SKM-1 (cell line): ENCODE results near the gene AAMP.
"Not testable (repeated sequence)": the region's sequence is repeated elsewhere in the genome, so short reads cannot be mapped to it uniquely, and the experiment has no call there.

Experiments
- DNase-seq: peaks from one replicate; lab custom pipeline; 2025; ENCODE audit not compliant: unreplicated experiment; lab: John Stamatoyannopoulos, UW

Gene AAMP, protein sequence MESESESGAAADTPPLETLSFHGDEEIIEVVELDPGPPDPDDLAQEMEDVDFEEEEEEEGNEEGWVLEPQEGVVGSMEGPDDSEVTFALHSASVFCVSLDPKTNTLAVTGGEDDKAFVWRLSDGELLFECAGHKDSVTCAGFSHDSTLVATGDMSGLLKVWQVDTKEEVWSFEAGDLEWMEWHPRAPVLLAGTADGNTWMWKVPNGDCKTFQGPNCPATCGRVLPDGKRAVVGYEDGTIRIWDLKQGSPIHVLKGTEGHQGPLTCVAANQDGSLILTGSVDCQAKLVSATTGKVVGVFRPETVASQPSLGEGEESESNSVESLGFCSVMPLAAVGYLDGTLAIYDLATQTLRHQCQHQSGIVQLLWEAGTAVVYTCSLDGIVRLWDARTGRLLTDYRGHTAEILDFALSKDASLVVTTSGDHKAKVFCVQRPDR

DNA sequence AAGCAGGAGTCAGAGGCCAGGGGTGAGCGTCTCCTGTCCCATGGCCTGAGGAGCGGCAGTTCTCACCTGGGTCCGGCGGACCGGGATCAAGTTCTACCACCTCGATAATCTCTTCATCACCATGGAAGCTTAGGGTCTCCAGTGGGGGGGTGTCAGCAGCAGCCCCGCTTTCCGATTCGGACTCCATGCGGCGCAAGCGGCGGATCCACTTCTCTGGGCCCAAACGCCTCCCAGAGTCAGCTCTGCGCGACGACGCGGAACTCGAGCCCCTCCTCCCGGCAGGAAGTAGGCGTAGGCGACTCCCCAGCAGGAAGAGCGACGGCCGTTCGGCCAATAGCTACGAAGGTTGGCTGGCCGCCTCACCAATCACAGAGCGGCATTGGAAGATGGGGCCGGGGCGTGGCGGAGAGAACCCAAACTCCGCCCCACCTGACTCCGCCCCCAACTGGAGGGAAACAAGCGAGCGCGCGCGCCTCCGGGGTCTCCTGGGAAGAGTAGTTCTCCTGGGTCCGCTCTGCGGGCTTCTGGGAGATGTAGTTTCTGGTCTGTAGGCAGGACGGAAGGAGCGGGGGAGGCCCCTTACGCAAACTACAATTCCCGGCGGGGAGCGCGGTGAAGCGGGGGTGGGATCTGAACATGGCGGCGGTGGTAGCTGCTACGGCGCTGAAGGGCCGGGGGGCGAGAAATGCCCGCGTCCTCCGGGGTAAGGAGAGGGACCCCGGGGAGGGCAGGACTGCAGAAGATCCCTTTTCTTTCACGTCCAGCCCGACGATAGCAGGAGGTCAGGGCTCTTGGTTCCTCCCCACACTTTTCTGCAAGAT is at the start of gene AAMP, which contains the start of gene PNKD:
Gene AAMP, minus strand, starts transcription at position 238 of the 821 bp plus-strand sequence. Its CDS starts 51 bp downstream, at position 187.
Gene PNKD, plus strand, starts transcription at position 620 of the 821 bp plus-strand sequence. Its CDS starts 17 bp downstream, at position 637.
- peak; percentile 99 for DNase-seq

DNA sequence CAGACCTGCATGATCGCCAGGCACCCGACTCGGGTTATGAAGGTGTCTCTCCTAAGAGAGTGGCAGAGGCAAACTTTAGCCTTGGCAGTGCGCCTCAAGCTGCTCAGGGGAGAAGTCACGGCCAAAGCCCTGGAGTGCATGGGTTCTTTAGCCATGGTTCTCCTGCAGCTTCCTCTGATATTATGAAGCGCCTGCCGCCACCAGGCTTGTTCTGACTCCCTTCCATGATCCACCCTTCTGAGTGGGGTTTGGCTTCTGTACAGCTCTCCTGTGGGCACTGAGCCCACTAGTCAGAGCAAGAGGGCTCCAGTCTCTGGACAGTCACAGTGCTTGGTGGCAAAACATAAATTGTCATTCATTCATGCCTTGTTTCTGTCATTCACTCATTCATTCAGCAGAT is 48.3 kb upstream of the AAMP start:
- DNase-seq, result no peak

DNA sequence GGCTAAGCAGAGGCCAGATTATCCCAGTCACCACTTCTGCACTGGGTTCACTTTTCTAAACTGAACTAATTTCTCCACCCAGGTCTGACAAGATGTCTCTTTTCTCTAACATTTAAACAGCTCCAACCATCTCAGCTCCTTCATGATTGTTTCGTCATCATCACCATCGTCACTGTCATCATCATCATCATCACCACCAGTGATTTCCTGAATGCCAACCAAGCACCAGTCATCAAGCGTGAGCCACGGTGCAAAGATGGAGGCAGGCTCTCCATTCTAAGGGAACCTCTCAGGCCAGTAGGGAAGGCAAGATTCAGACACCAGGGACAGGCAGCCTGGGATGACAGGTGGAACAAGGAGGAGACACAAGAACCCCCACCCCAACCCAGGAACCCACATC is 47.9 kb upstream of the AAMP start:
- no peak for DNase-seq

DNA sequence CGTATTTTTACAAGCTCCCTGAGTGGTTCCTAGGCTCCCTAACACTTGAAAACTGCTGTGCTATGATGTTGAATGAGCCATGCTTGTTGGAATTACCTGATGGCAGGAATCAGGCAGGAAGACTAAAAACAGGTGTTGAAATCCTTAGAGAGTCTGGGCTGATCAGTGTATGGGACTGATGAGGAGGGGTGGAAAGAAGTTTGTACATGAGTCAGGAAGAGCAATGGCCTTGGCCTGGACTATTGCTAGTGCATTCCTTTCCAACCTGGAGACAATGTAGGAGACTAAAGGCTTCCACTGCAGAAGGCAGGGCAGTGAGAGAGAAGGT is 47.3 kb upstream of the AAMP start:
- DNase-seq, result no peak

- no peak for DNase-seq
Measured at GRCh38 chr2:218315397-218315796, 45.5 kb upstream of the AAMP start.

DNA sequence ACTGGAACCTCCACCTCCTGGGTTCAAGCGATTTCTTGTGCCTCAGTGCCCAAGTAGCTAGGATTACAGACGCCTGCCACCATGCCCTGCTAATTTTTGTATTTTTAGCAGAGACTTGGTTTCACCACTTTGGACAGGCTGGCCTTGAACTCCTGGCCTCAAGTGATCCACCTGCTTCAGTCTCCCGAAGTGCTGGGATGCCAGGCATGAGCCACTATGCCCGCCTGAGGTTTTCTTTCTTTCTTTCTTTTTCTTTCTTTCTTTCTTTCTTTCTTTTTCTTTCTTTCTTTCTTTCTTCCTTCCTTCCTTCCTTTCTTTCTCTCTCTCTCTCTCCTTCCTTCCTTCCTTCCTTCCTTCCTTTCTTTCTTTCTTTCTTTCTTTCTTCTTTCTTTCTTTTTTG is 44.8 kb upstream of the AAMP start:
- DNase-seq, result not testable (repeated sequence)

GRCh38 chr2:218313356-218313755 is 43.4 kb upstream of the AAMP start:
- DNase-seq, result no peak

DNA sequence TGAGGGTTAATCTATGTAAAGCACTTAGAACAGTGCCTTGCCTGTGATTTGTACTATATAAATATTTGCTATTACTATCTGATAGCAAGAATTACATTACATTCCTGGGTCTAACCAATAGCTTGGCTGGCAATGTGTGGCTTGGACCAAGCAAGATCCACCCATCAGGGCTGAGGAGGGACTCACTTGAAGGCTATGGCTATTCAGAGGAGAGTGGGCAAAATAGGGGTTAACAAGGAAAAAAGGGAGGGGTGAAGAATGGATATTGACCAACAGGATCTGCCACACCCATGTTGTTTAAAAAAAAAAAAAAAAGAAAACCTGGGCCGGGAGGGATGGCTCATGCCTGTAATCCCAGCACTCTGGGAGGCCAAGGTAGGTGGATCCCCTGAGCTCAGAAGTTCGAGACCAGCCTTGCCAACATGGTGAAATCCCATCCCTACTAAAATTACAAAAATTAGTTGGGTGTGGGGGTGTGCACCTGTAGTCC is 42.4 kb upstream of the AAMP start:
- no peak for DNase-seq

GRCh38 chr2:218311541-218312266 is 41.8 kb upstream of the AAMP start:
- DNase-seq, result not testable (repeated sequence)

GRCh38 chr2:218310853-218311540 is 41.1 kb upstream of the AAMP start:
- DNase-seq, result no peak

- DNase-seq, result no peak
Measured at GRCh38 chr2:218307415-218308090, 37.6 kb upstream of the AAMP start.

- no peak for DNase-seq
Measured at GRCh38 chr2:218306184-218306920, 36.4 kb upstream of the AAMP start.

GRCh38 chr2:218305383-218305782 is 35.4 kb upstream of the AAMP start:
- no peak for DNase-seq

GRCh38 chr2:218301176-218301819 is 31.4 kb upstream of the AAMP start:
- DNase-seq, result peak; percentile 72

GRCh38 chr2:218300141-218300540 is 30.2 kb upstream of the AAMP start:
- no peak for DNase-seq

DNA sequence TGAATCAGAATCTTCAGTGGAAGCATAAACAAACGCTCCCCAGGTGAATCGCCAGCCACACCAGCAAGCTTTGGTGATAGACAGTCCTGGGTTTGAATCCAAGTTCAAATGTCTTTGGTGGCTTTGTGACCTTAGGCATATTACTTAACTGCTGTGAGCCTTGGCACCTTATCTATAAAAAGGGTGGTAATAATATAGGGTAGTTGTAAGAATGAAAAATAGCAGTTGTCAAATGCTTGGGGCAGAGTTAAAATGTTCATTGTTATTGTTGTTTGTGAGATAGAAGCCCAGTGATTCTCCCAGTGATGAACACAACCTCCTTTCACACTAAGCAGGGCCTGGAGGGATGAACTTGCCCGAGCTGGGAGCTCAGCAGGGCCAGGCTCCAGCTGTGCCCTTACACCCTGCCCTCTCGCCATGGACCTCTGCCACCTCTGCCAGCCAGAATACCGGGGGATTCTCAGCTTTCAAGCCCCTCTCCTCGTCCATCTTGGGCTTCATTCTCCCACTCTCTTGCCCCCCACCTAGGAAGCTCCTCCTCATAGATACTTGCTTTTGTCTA is 28.5 kb upstream of the AAMP start:
- DNase-seq, result no peak

- DNase-seq, result no peak
Measured at GRCh38 chr2:218296847-218297246, 26.9 kb upstream of the AAMP start.

- no peak for DNase-seq
Measured at GRCh38 chr2:218296200-218296599, 26.3 kb upstream of the AAMP start.

DNA sequence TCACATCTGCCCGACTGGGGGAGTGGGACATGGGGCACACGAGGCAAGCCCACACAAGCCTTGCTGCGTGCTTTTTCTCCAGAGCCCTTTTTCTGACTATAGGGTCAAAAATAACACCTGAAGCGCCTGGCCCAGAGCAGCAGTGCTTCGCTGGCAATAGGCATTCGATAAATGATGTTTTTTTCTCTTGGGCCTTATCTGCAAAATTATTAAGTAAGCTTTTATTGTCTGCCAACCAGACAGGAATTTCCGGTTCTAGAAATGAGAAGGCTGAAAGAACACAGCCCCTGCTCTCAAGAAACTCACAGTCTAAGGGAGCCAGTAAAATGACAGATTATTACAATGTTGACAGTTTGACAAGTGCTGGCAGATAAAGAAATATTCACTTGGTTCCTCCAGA is 25.1 kb upstream of the AAMP start:
- DNase-seq, result no peak
